Brain microvascular endothelial cell (primary cell): ENCODE measurements around the gene CNTROB.

Experiments used
- DNase-seq: peaks from one replicate; pipeline ENCODE4 v3.0.0-alpha.2; 2020
- H3K27ac ChIP-seq: fragments of 250-450 bp; sonication (Bioruptor Pico); 2 replicates; pipeline ENCODE4 v1.5.1; 2020; ENCODE audit warnings: mild to moderate bottlenecking, moderate library complexity
- H3K27me3 ChIP-seq: fragments of 250-450 bp; sonication (Bioruptor Pico); replicated peaks from 2 replicates; pipeline ENCODE4 v1.5.1; 2020; ENCODE audit warnings: mild to moderate bottlenecking
- H3K36me3 ChIP-seq: fragments of 250-450 bp; sonication (Bioruptor Pico); replicated peaks from 2 replicates; pipeline ENCODE4 v1.5.1; 2020; ENCODE audit warnings: mild to moderate bottlenecking
- H3K4me3 ChIP-seq: 2 replicates; pipeline ENCODE4 v1.5.1; 2011; ENCODE audit warnings: low read depth, mild to moderate bottlenecking, control low read depth, low read length, moderate library complexity
- CTCF ChIP-seq: IDR thresholded peaks from 2 replicates; pipeline ENCODE4 v1.5.1; 2011; ENCODE audit warnings: low read depth, mild to moderate bottlenecking, moderate library complexity, low read length, control low read depth, inconsistent platforms; ENCODE audit errors: missing control alignments
- in situ Hi-C: cut with HindIII; loops from 2 replicates; pipeline ENCODE4 v1.10.0; 2017; ENCODE audit warnings: low sequenced_read_pairs, low pct_ligation_motif_present

Gene CNTROB

GRCh38 chr17:7885367-7886226 lies 46.4 kb upstream of the CNTROB start:
- in situ Hi-C loops = no loop called here
- no peak for TF ChIP-seq CTCF
- Histone ChIP-seq H3K27ac (peak overlapping the region; percentile 71), H3K27me3 (no peaks in the 10 kb centered on the region), H3K36me3 (peaks cover 6% of the 10 kb centered on the region), H3K4me3 (peak overlapping the region; percentile 81)
- no peak for DNase-seq

- DNase-seq = peak; percentile 21
- H3K4me3 ChIP-seq = peak overlapping the region; percentile 81
- no peaks in the 10 kb centered on the region for H3K27me3 ChIP-seq
- peak; percentile 41 for TF ChIP-seq CTCF
- peaks cover 11% of the 10 kb centered on the region for H3K36me3 ChIP-seq
- peak overlapping the region; percentile 71 for H3K27ac ChIP-seq
- in situ Hi-C loops = no loop called here
These were observed 45.6 kb upstream of the CNTROB start for GRCh38 chr17:7886227-7887037.

GRCh38 chr17:7887038-7887481 lies 44.9 kb upstream of the CNTROB start:
- Histone ChIP-seq H3K27ac (peak overlapping the region; percentile 71), H3K27me3 (no peaks in the 10 kb centered on the region), H3K36me3 (peaks cover 15% of the 10 kb centered on the region), H3K4me3 (peak overlapping the region; percentile 81)
- DNase-seq = no peak
- in situ Hi-C loops = no loop called here
- no peak for TF ChIP-seq CTCF

GRCh38 chr17:7887482-7888183 lies 44.4 kb upstream of the CNTROB start:
- no peaks in the 10 kb centered on the region for H3K27me3 ChIP-seq
- peak; percentile 98 for DNase-seq
- peak overlapping the region; percentile 84 for H3K27ac ChIP-seq
- in situ Hi-C loops = no loop called here
- H3K36me3 ChIP-seq = peaks cover 18% of the 10 kb centered on the region
- no peak for TF ChIP-seq CTCF
- H3K4me3 ChIP-seq = peak overlapping the region; percentile 56

- Histone ChIP-seq H3K36me3 (peaks cover 23% of the 10 kb centered on the region), H3K27ac (peak within 1 kb of the TSS; percentile 84), H3K27me3 (no peaks in the 10 kb centered on the region), H3K4me3 (peak within 1 kb of the TSS; percentile 56)
- DNase-seq = peak; percentile 8
- no peak for TF ChIP-seq CTCF
- in situ Hi-C loops = no loop called here
These were observed 43.7 kb upstream of the CNTROB start, which contains the start of gene CHD3 for GRCh38 chr17:7888184-7888920. Gene CHD3 (plus strand): TSS chr17:7888789. CDS start chr17:7889001, 212 bp downstream.
